HUES6 (cell line): Measurements from ENCODE around the gene TRAPPC10.
A peak's percentile ranks its signal among the peaks of the same experiment; 100 is the strongest.

Experiments
- H3K27ac ChIP-seq: 2 replicates; pipeline ENCODE4 v1.7.0; 2013; ENCODE audit warnings: low read depth, mild to moderate bottlenecking, low read length, inconsistent platforms
- H3K27me3 ChIP-seq: 2 replicates; pipeline ENCODE4 v1.6.1; 2013; ENCODE audit warnings: low read length; ENCODE audit not compliant: control insufficient read depth, insufficient read depth
- H3K36me3 ChIP-seq: 2 replicates; pipeline ENCODE4 v1.6.1; 2013; ENCODE audit warnings: low read length; ENCODE audit not compliant: control insufficient read depth, insufficient read depth
- H3K4me1 ChIP-seq: 2 replicates; pipeline ENCODE4 v1.6.1; 2013; ENCODE audit warnings: low read length; ENCODE audit not compliant: control insufficient read depth, insufficient read depth
- H3K4me3 ChIP-seq: 2 replicates; pipeline ENCODE4 v1.5.1; 2013; ENCODE audit warnings: low read depth, low read length
- H3K9ac ChIP-seq: one replicate; pipeline ENCODE4 v1.6.1; 2013; ENCODE audit warnings: mild to moderate bottlenecking, low read length
- H3K9me3 ChIP-seq: 2 replicates; pipeline ENCODE4 v1.6.1; 2013; ENCODE audit warnings: low read depth, low read length; ENCODE audit not compliant: control insufficient read depth, insufficient read depth

Gene TRAPPC10

GRCh38 chr21:43972850-43973633 lies 39.1 kb upstream of the TRAPPC10 start:
- H3K9me3 ChIP-seq = no peaks in the 10 kb centered on the region
- H3K36me3 ChIP-seq = peaks cover 3% of the 10 kb centered on the region; the same call in 1 of the 2 replicates
- H3K9ac ChIP-seq = no peak overlapping the region
- H3K4me3 ChIP-seq = no peak overlapping the region
- H3K4me1 ChIP-seq = no peaks in the 10 kb centered on the region
- no peaks in the 10 kb centered on the region for H3K27me3 ChIP-seq
- no peak overlapping the region for H3K27ac ChIP-seq

GRCh38 chr21:43973634-43973955 lies 38.5 kb upstream of the TRAPPC10 start:
- Histone ChIP-seq H3K27me3 (no peaks in the 10 kb centered on the region), H3K9ac (no peak overlapping the region), H3K9me3 (no peaks in the 10 kb centered on the region), H3K4me3 (no peak overlapping the region), H3K4me1 (no peaks in the 10 kb centered on the region), H3K27ac (no peak overlapping the region), H3K36me3 (peaks cover 3% of the 10 kb centered on the region; the same call in 1 of the 2 replicates)

- H3K27ac ChIP-seq = no peak overlapping the region
- no peaks in the 10 kb centered on the region for H3K27me3 ChIP-seq
- no peaks in the 10 kb centered on the region for H3K36me3 ChIP-seq
Observed at GRCh38 chr21:43974791-43975468, 37.2 kb upstream of the TRAPPC10 start.

GRCh38 chr21:43975469-43976098 lies 36.5 kb upstream of the TRAPPC10 start:
- H3K4me1 ChIP-seq = no peaks in the 10 kb centered on the region
- no peak overlapping the region for H3K9ac ChIP-seq
- no peaks in the 10 kb centered on the region for H3K36me3 ChIP-seq
- H3K9me3 ChIP-seq = no peaks in the 10 kb centered on the region
- peak overlapping the region; percentile 28 for H3K4me3 ChIP-seq
- no peaks in the 10 kb centered on the region for H3K27me3 ChIP-seq
- H3K27ac ChIP-seq = no peak overlapping the region

More at GRCh38 chr21:43974791-43975468, 37.2 kb upstream of the TRAPPC10 start:
- H3K9ac ChIP-seq = no peak overlapping the region
- H3K9me3 ChIP-seq = no peaks in the 10 kb centered on the region
- no peaks in the 10 kb centered on the region for H3K4me1 ChIP-seq
- H3K4me3 ChIP-seq = no peak overlapping the region

GRCh38 chr21:43976661-43977060 lies 35.4 kb upstream of the TRAPPC10 start:
- Histone ChIP-seq H3K27me3 (no peaks in the 10 kb centered on the region), H3K4me3 (no peak overlapping the region), H3K4me1 (peaks cover 3% of the 10 kb centered on the region; the same call in 1 of the 2 replicates), H3K9me3 (no peaks in the 10 kb centered on the region), H3K9ac (no peak overlapping the region), H3K27ac (no peak overlapping the region), H3K36me3 (no peaks in the 10 kb centered on the region)

- Histone ChIP-seq H3K9me3 (no peaks in the 10 kb centered on the region), H3K27ac (no peak overlapping the region), H3K36me3 (no peaks in the 10 kb centered on the region), H3K9ac (no peak overlapping the region), H3K27me3 (no peaks in the 10 kb centered on the region), H3K4me3 (no peak overlapping the region), H3K4me1 (peaks cover 8% of the 10 kb centered on the region; the same call in 1 of the 2 replicates)
Observed at GRCh38 chr21:43978060-43978459, 34.0 kb upstream of the TRAPPC10 start.

GRCh38 chr21:43979654-43980053 lies 32.5 kb upstream of the TRAPPC10 start:
- Histone ChIP-seq H3K36me3 (no peaks in the 10 kb centered on the region), H3K27ac (no peak overlapping the region), H3K9ac (no peak overlapping the region), H3K9me3 (no peaks in the 10 kb centered on the region), H3K4me3 (no peak overlapping the region), H3K27me3 (no peaks in the 10 kb centered on the region), H3K4me1 (peaks cover 8% of the 10 kb centered on the region; the same call in 1 of the 2 replicates)

GRCh38 chr21:43981151-43981870 lies 30.8 kb upstream of the TRAPPC10 start:
- Histone ChIP-seq H3K27ac (no peak overlapping the region), H3K4me3 (no peak overlapping the region), H3K36me3 (no peaks in the 10 kb centered on the region), H3K9me3 (no peaks in the 10 kb centered on the region), H3K9ac (no peak overlapping the region), H3K27me3 (no peaks in the 10 kb centered on the region; the same call in 1 of the 2 replicates), H3K4me1 (peaks cover 20% of the 10 kb centered on the region)

- Histone ChIP-seq H3K9me3 (no peaks in the 10 kb centered on the region), H3K27ac (0 out of 2 replicates have a peak overlapping the region, but pooled peaks have one; percentile 8), H3K36me3 (no peaks in the 10 kb centered on the region)
Observed at GRCh38 chr21:43981871-43982210, 30.3 kb upstream of the TRAPPC10 start.

GRCh38 chr21:43982489-43983078 lies 29.5 kb upstream of the TRAPPC10 start:
- H3K36me3 ChIP-seq = no peaks in the 10 kb centered on the region
- H3K27me3 ChIP-seq = no peaks in the 10 kb centered on the region; the same call in 1 of the 2 replicates
- H3K4me1 ChIP-seq = peaks cover 22% of the 10 kb centered on the region
- no peak overlapping the region for H3K27ac ChIP-seq
- H3K9me3 ChIP-seq = no peaks in the 10 kb centered on the region
- H3K9ac ChIP-seq = no peak overlapping the region
- H3K4me3 ChIP-seq = no peak overlapping the region

More at GRCh38 chr21:43981871-43982210, 30.3 kb upstream of the TRAPPC10 start:
- no peak overlapping the region for H3K4me3 ChIP-seq
- H3K4me1 ChIP-seq = peaks cover 22% of the 10 kb centered on the region
- H3K9ac ChIP-seq = no peak overlapping the region
- no peaks in the 10 kb centered on the region; the same call in 1 of the 2 replicates for H3K27me3 ChIP-seq
